Kidney (tissue), 14 donors: Measurements from ENCODE around the gene KLHDC7A. TPM values are rescaled to one million over a fixed set of nuclear protein-coding genes. Genes with fewer than 3 reads are reported as not detected.

Source experiments
- DNase-seq, 5 donors: peaks; one replicate each; pipeline ENCODE4 v3.0.0-alpha.2; 2013 to 2020
- FAIRE-seq: peaks from 2 replicates; lab custom pipeline; 2012; peaks lifted over from hg19 to GRCh38; lab: Jason Lieb, UNC
- H3K27ac ChIP-seq, 2 donors: one replicate each; pipeline ENCODE4 v1.7.0; 2013; ENCODE audit warnings: low read depth in 2 of 2, low read length in 2 of 2, inconsistent platforms in 1 of 2
- H3K27me3 ChIP-seq: one replicate; pipeline ENCODE4 v1.7.1; 2013; ENCODE audit warnings: low read length, inconsistent platforms; ENCODE audit not compliant: control insufficient read depth, insufficient read depth
- H3K36me3 ChIP-seq, 3 donors: one replicate each; pipeline versions ENCODE4 v1.7.0 to v1.7.1; 2013; ENCODE audit warnings: low read length in 3 of 3, control low read depth in 1 of 3, inconsistent platforms in 1 of 3; ENCODE audit not compliant: insufficient read depth in 3 of 3, control insufficient read depth in 2 of 3
- H3K4me1 ChIP-seq, 3 donors: one replicate each; pipeline versions ENCODE4 v1.7.0 to v1.7.1; 2013; ENCODE audit warnings: low read length in 3 of 3, inconsistent platforms in 1 of 3, low read depth in 1 of 3; ENCODE audit not compliant: control insufficient read depth in 2 of 3, insufficient read depth in 2 of 3
- H3K4me3 ChIP-seq, 3 donors: one replicate each; pipeline versions ENCODE4 v1.7.0 to v1.8.1; 2013; ENCODE audit warnings: low read length in 3 of 3, control low read depth in 1 of 3, inconsistent platforms in 1 of 3
- H3K9ac ChIP-seq, 3 donors: one replicate each; pipeline versions ENCODE4 v1.7.0 to v1.7.1; 2013; ENCODE audit warnings: low read length in 3 of 3, control low read depth in 1 of 3, inconsistent platforms in 1 of 3
- H3K9me3 ChIP-seq, 3 donors: one replicate each; pipeline versions ENCODE4 v1.7.0 to v1.7.1; 2013; ENCODE audit warnings: low read length in 3 of 3, control low read depth in 1 of 3, inconsistent platforms in 1 of 3; ENCODE audit not compliant: control insufficient read depth in 2 of 3, insufficient read depth in 1 of 3
- intact Hi-C: fragments of 100-400 bp; cut with DNase I; formaldehyde crosslinking; loops from one replicate; pipeline ENCODE4 v1.11.1; 2022
- polyA plus RNA-seq: library from polyadenylated mRNA; stranded (reverse); fragments of 350-450 nt; fragmentation: Illumina TruSeq; extraction: RNeasy Lipid Tissue Mini Kit (QIAGEN cat#74804); gene quantifications from one replicate; pipeline ENCODE4 v1.2.3, GENCODE V29; 2014; ENCODE audit warnings: low read depth, low replicate concordance; ENCODE audit not compliant: insufficient read depth
- total RNA-seq: library from RNA; stranded (reverse); fragmentation: NEBNext Ultra II Directional; extraction: Animal tissue kit (Norgen Biotek cat#: 25700); gene quantifications from one replicate; pipeline ENCODE4 v1.2.1, GENCODE V29; 2021
- TF ChIP-seq, protein P1 (sequence below): IDR thresholded peaks from 3 replicates; pipeline ENCODE4 v1.5.1; 2012; ENCODE audit warnings: mild to moderate bottlenecking, moderate library complexity, borderline replicate concordance; ENCODE audit not compliant: insufficient read depth; ENCODE audit errors: extremely low read depth
- donor health status: control.
- donor health status: control.
- donor health status: control.
- donor health status: control.
- donor health status: control.
- donor health status: DM: yes; HTN: yes; CAD: no.
- donor health status: Normal renal cell carcinoma (clear cell type).

Gene KLHDC7A
- total and polyA plus RNA-seq, 2 donors from 2014 or later = 25.8 to 28.0 TPM

DNA sequence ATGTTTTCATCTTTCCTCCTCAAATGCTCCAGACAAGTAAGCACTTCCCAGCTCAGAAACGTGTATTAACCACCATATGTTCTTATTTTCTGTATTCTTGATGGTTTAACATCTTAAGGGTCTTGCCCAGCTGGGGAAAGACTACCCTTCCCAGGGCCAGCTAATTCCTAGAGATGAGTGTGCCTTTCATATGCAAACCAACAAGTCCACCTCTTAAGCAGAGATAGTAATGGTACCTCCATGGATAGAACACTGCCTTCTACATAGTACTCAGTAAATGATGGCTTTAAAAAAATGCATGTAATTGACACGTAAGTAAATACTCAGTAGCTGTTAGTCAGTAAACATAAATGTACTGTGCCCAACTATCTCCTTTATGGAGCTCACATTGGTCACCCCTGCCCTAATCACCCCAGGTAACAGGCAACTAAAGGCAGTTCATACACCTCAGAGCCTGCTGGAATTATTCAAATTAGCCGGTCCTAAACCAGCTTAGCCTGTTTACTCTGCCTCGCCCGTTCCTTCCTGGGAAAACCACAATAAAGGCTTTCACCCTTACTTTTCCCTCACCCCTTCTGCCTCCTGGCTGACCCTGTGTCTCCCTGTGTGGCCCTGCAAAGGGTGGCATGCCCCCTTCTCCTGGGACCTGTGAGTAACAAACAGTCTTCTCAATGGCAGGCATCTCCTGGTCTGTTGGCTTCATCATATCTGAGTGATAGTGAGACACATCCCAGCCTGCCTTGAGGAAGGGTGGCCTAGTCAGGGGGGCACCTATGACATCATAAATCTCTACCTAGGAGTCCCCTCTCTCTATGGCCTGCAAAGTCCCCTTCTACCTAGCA, 40.1 kb upstream of the KLHDC7A start:
- DNase-seq = peak in 3 of 5 donors; percentile 11 to 38 (median 14)
- Histone ChIP-seq H3K27me3 (no peaks in the 10 kb centered on the region), H3K4me3 (no peak overlapping the region), H3K9ac (no peak overlapping the region), H3K27ac (no peak overlapping the region), H3K9me3 (no peaks in the 10 kb centered on the region), H3K4me1 (no peaks in the 10 kb centered on the region), H3K36me3 (no peaks in the 10 kb centered on the region)
- intact Hi-C loops = no loop called here
- FAIRE-seq = no peak
- TF ChIP-seq, protein P1, sequence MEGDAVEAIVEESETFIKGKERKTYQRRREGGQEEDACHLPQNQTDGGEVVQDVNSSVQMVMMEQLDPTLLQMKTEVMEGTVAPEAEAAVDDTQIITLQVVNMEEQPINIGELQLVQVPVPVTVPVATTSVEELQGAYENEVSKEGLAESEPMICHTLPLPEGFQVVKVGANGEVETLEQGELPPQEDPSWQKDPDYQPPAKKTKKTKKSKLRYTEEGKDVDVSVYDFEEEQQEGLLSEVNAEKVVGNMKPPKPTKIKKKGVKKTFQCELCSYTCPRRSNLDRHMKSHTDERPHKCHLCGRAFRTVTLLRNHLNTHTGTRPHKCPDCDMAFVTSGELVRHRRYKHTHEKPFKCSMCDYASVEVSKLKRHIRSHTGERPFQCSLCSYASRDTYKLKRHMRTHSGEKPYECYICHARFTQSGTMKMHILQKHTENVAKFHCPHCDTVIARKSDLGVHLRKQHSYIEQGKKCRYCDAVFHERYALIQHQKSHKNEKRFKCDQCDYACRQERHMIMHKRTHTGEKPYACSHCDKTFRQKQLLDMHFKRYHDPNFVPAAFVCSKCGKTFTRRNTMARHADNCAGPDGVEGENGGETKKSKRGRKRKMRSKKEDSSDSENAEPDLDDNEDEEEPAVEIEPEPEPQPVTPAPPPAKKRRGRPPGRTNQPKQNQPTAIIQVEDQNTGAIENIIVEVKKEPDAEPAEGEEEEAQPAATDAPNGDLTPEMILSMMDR = no peak

DNA sequence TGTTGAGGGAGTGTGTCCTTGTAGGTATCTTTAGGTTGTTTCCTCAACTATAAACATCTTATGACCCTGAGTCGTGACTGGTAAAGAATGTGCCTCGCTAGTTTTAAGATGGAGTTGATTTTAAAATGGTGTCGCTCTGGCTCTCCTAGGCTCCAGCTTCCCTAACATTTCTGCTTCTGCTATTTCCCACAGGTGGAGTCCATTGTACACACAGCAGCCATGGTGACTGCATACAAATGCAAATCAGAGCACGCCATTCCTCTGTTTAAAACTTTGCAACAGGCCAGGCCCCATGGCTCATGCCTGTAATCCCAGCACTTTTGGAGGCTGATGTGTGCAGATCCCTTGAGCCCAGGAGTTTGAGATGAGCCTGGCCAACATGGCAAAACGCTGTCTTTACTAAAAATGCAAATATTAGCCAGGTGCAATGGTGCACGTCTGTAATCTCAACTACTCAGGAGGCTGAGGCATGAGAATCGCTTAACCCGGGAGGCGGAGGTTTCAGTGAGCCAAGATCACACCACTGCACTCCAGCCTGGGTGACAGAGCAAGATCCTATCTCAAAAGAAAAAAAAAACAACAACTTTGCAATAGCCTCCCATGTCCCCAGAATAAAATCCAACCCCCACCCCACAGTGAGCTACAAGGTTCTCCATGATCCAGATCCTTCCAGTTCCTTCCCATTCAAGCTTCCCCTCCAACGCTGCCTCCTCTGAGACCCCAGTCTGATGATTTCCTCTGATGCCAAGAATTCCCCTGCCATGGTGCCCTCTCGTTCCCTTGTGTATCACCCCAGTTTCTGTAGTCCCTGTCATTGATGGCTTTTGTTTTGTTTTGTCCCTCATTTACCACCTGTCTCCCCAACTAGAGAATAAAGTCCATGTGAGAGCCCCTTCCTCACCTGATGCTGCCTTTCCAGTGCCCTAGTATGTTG, 36.9 kb upstream of the KLHDC7A start:
- Histone ChIP-seq H3K27ac (no peak overlapping the region), H3K4me1 (no peaks in the 10 kb centered on the region), H3K9me3 (no peaks in the 10 kb centered on the region), H3K36me3 (no peaks in the 10 kb centered on the region), H3K4me3 (no peak overlapping the region), H3K9ac (no peak overlapping the region), H3K27me3 (no peaks in the 10 kb centered on the region)
- intact Hi-C loops = no loop called here
- DNase-seq (no peak), FAIRE-seq (no peak)
- TF ChIP-seq, protein P1 = no peak

DNA sequence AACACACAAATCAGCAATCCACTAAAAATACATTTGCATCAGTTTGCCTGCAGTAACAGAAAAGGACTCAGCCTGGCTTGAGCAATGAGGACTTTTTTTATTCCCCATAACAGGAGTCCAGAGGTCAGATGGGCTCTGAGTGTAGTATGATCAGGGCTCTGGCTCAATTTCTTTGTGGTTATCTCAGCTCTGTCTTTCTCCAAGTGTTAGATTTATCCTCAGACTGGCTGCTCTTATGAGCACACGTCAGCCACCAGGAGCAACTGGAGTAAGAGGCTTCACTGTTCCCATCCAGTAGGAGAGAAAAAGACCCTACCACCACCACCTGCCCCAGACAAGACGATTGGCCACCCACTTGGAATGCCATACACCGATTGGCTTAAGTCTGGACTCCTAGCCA, 36.2 kb upstream of the KLHDC7A start:
- intact Hi-C loops = no loop called here
- TF ChIP-seq, protein P1 = no peak
- no peak for FAIRE-seq

More for the DNA sequence above, 36.2 kb upstream of the KLHDC7A start:
- no peaks in the 10 kb centered on the region for H3K9me3 ChIP-seq
- no peaks in the 10 kb centered on the region for H3K36me3 ChIP-seq
- no peak for DNase-seq
- no peak overlapping the region for H3K4me3 ChIP-seq
- H3K27me3 ChIP-seq = no peaks in the 10 kb centered on the region
- no peaks in the 10 kb centered on the region for H3K4me1 ChIP-seq
- no peak overlapping the region for H3K27ac ChIP-seq
- no peak overlapping the region for H3K9ac ChIP-seq
